H9 (cell line): ENCODE measurements around the gene SYNE2. TPM values are rescaled to one million over a fixed set of nuclear protein-coding genes. Genes with fewer than 3 reads are reported as not detected.

Experiments used
- DNase-seq: peaks from one replicate; pipeline ENCODE4 v3.0.0-alpha.2; 2017
- H2AFZ ChIP-seq: one replicate; pipeline ENCODE4 v1.6.1; 2013; ENCODE audit warnings: mild to moderate bottlenecking, low read length, control low read depth, moderate library complexity
- H2AK5ac ChIP-seq: 2 replicates; pipeline ENCODE4 v1.6.1; 2013; ENCODE audit warnings: low read length, control low read depth, mixed read lengths; ENCODE audit not compliant: insufficient read length
- H2BK120ac ChIP-seq: one replicate; pipeline ENCODE4 v1.6.1; 2013; ENCODE audit warnings: low read depth, mild to moderate bottlenecking, low read length, control low read depth, inconsistent platforms; ENCODE audit not compliant: poor library complexity, severe bottlenecking
- H2BK12ac ChIP-seq: 2 replicates; pipeline ENCODE4 v1.6.1; 2013; ENCODE audit warnings: low read length, control low read depth, mixed read lengths, low read depth; ENCODE audit not compliant: insufficient read length
- H2BK15ac ChIP-seq: 2 replicates; pipeline ENCODE4 v1.6.1; 2013; ENCODE audit warnings: low read depth, low read length, control low read depth
- H2BK20ac ChIP-seq: one replicate; pipeline ENCODE4 v1.6.1; 2013; ENCODE audit warnings: low read depth, mild to moderate bottlenecking, low read length, control low read depth, inconsistent platforms; ENCODE audit not compliant: poor library complexity, severe bottlenecking
- H2BK5ac ChIP-seq: 2 replicates; pipeline ENCODE4 v1.6.1; 2013; ENCODE audit warnings: low read length, control low read depth, mixed read lengths; ENCODE audit not compliant: insufficient read length
- H3K14ac ChIP-seq: 2 replicates; pipeline ENCODE4 v1.6.1; 2013; ENCODE audit warnings: low read length, control low read depth; ENCODE audit not compliant: insufficient read depth
- H3K18ac ChIP-seq: 2 replicates; pipeline ENCODE4 v1.6.1; 2013; ENCODE audit warnings: low read depth, mild to moderate bottlenecking, mixed read lengths, low read length, control low read depth; ENCODE audit not compliant: insufficient read length
- H3K23ac ChIP-seq: 2 replicates; pipeline ENCODE4 v1.6.1; 2013; ENCODE audit warnings: low read length, control low read depth, mixed read lengths, low read depth; ENCODE audit not compliant: insufficient read length
- H3K23me2 ChIP-seq: 2 replicates; pipeline ENCODE4 v1.6.1; 2013; ENCODE audit warnings: low read depth, mild to moderate bottlenecking, mixed read lengths, low read length, control low read depth; ENCODE audit not compliant: insufficient read length, poor library complexity, severe bottlenecking
- H3K27ac ChIP-seq: 2 replicates; pipeline ENCODE4 v1.5.1; 2013; ENCODE audit warnings: low read length, control low read depth, mixed read lengths, low read depth; ENCODE audit not compliant: insufficient read length
- H3K27me3 ChIP-seq: 2 replicates; pipeline ENCODE4 v1.6.1; 2013; ENCODE audit warnings: low read length, control low read depth, inconsistent platforms; ENCODE audit not compliant: insufficient read depth
- H3K4ac ChIP-seq: 2 replicates; pipeline ENCODE4 v1.6.1; 2013; ENCODE audit warnings: low read depth, mild to moderate bottlenecking, control low read depth, inconsistent platforms, low read length, moderate library complexity
- H3K4me1 ChIP-seq: 2 replicates; pipeline ENCODE4 v1.6.1; 2013; ENCODE audit warnings: low read length, control low read depth, inconsistent platforms; ENCODE audit not compliant: insufficient read depth
- H3K4me2 ChIP-seq: 2 replicates; pipeline ENCODE4 v1.6.1; 2013; ENCODE audit warnings: low read length, control low read depth, mixed read lengths; ENCODE audit not compliant: insufficient read length, insufficient read depth
- H3K56ac ChIP-seq: 2 replicates; pipeline ENCODE4 v1.6.1; 2013; ENCODE audit warnings: low read depth, mild to moderate bottlenecking, mixed read lengths, low read length, control low read depth; ENCODE audit not compliant: insufficient read length
- H3K79me1 ChIP-seq: 2 replicates; pipeline ENCODE4 v1.6.1; 2013; ENCODE audit warnings: low read depth, mild to moderate bottlenecking, moderate library complexity, low read length, control low read depth, inconsistent platforms; ENCODE audit not compliant: insufficient read depth, poor library complexity, severe bottlenecking
- H3K79me2 ChIP-seq: 2 replicates; pipeline ENCODE4 v1.6.1; 2013; ENCODE audit warnings: low read length, control low read depth, inconsistent platforms; ENCODE audit not compliant: insufficient read depth
- H3K9ac ChIP-seq: 2 replicates; pipeline ENCODE4 v1.6.1; 2013; ENCODE audit warnings: low read length, control low read depth, mixed read lengths; ENCODE audit not compliant: insufficient read length; ENCODE audit errors: extremely low read depth
- H3K9me3 ChIP-seq: one replicate; pipeline ENCODE4 v1.6.1; 2013; ENCODE audit warnings: low read depth, low read length, inconsistent platforms; ENCODE audit not compliant: control insufficient read depth
- H3T11ph ChIP-seq: one replicate; pipeline ENCODE4 v1.6.1; 2013; ENCODE audit warnings: mild to moderate bottlenecking, low read length, control low read depth, inconsistent platforms
- H4K20me1 ChIP-seq: one replicate; pipeline ENCODE4 v1.6.1; 2013; ENCODE audit not compliant: control insufficient read depth, insufficient read length, insufficient read depth
- H4K5ac ChIP-seq: 2 replicates; pipeline ENCODE4 v1.6.1; 2013; ENCODE audit warnings: low read depth, mild to moderate bottlenecking, mixed read lengths, low read length, control low read depth; ENCODE audit not compliant: insufficient read length
- H4K8ac ChIP-seq: replicated peaks from 2 replicates; pipeline ENCODE4 v1.6.1; 2013; ENCODE audit warnings: low read length, control low read depth, mixed read lengths, low read depth; ENCODE audit not compliant: insufficient read length
- H4K91ac ChIP-seq: 2 replicates; pipeline ENCODE4 v1.6.1; 2013; ENCODE audit warnings: low read depth, mild to moderate bottlenecking, moderate library complexity, mixed read lengths, low read length, control low read depth; ENCODE audit not compliant: insufficient read length
- H3K27ac Mint-ChIP-seq, 3 experiments: 2 replicates in 2 of 3; 3 replicates in 1 of 3; pipeline ENCODE4 v1.8.0; 2020 to 2021; ENCODE audit warnings: mixed read lengths in 3 of 3, mild to moderate bottlenecking in 1 of 3, moderate library complexity in 1 of 3
- H3K27me3 Mint-ChIP-seq: 2 replicates; pipeline ENCODE4 v1.8.0; 2021; ENCODE audit warnings: low read depth, mild to moderate bottlenecking, moderate library complexity, mixed read lengths
- H3K36me3 Mint-ChIP-seq, 3 experiments: 2 replicates in 2 of 3; 3 replicates in 1 of 3; pipeline ENCODE4 v1.8.0; 2020 to 2021; ENCODE audit warnings: low read depth in 3 of 3, mixed read lengths in 3 of 3; ENCODE audit not compliant: insufficient read depth in 1 of 3
- H3K4me1 Mint-ChIP-seq, 2 experiments: 2 replicates each; pipeline ENCODE4 v1.8.0; 2020; ENCODE audit warnings: mixed read lengths in 2 of 2
- H3K4me3 Mint-ChIP-seq, 2 experiments: 2 replicates in 1 of 2; 3 replicates in 1 of 2; pipeline ENCODE4 v1.8.0; 2020 to 2021; ENCODE audit warnings: mild to moderate bottlenecking in 2 of 2, mixed read lengths in 2 of 2, moderate library complexity in 1 of 2
- H3K9me3 Mint-ChIP-seq, 2 experiments: 2 replicates in 1 of 2; 3 replicates in 1 of 2; pipeline ENCODE4 v1.8.0; 2020; ENCODE audit warnings: mild to moderate bottlenecking in 2 of 2, mixed read lengths in 2 of 2, moderate library complexity in 1 of 2
- WGBS: extraction: QIAGEN DNeasy Blood & Tissue Kit; methylation state at CpG from one replicate; pipeline ENCODE4 v1.1.7; 2013; ENCODE audit warnings: missing lambda C conversion rate, low lambda C conversion rate, mixed read lengths; ENCODE audit not compliant: insufficient read length; ENCODE audit errors: extremely low coverage; 5-methylcytosine and 5-hydroxymethylcytosine counted together
- total RNA-seq: library from RNA; stranded (reverse); gene quantifications from 2 replicates; pipeline ENCODE4 v1.2.1, GENCODE V29; 2021
- TF ChIP-seq, protein P1 (sequence below): fragments of 200-600 bp; sonication (generic); conservative IDR thresholded peaks from 3 replicates; pipeline ENCODE4 v1.8.0; 2021; ENCODE audit warnings: antibody characterized with exemption, mild to moderate bottlenecking

Gene SYNE2
- total RNA-seq, 1 experiment from 2014 or later, result 43.3 TPM

GRCh38 chr14:63982156-63982555 lies 129.4 kb downstream of the SYNE2 start:
- H3K27ac ChIP-seq, result no peak overlapping the region
- H3K23ac ChIP-seq, result no peak overlapping the region
- H2BK120ac ChIP-seq, result no peak overlapping the region
- no peak overlapping the region for H3K27ac Mint-ChIP-seq
- no peaks in the 10 kb centered on the region for H3K4me1 Mint-ChIP-seq
- no peak overlapping the region for H3T11ph ChIP-seq
- H3K27me3 ChIP-seq, result no peaks in the 10 kb centered on the region
- H3K9ac ChIP-seq, result no peak overlapping the region
- H3K9me3 Mint-ChIP-seq, result no peaks in the 10 kb centered on the region
- H3K56ac ChIP-seq, result no peak overlapping the region
- H3K79me1 ChIP-seq, result no peaks in the 10 kb centered on the region
- no peak overlapping the region for H4K8ac ChIP-seq
- no peak overlapping the region for H3K14ac ChIP-seq
- H4K5ac ChIP-seq, result no peak overlapping the region
- no peak overlapping the region for H3K4me3 Mint-ChIP-seq
- DNase-seq, result no peak
- H2BK5ac ChIP-seq, result no peak overlapping the region
- H3K18ac ChIP-seq, result no peak overlapping the region
- H2AFZ ChIP-seq, result no peak overlapping the region
- no peak overlapping the region for H3K4ac ChIP-seq
- H3K4me1 ChIP-seq, result no peaks in the 10 kb centered on the region
- no peak overlapping the region for H2BK15ac ChIP-seq
- no peak overlapping the region for H4K91ac ChIP-seq
- H4K20me1 ChIP-seq, result no peaks in the 10 kb centered on the region
- no peak overlapping the region for H2BK12ac ChIP-seq
- peaks cover 5 to 23% (median 22%) of the 10 kb centered on the region in 3 experiments; a peak in 6 of 7 replicates for H3K36me3 Mint-ChIP-seq
- H3K79me2 ChIP-seq, result no peaks in the 10 kb centered on the region
- H3K4me2 ChIP-seq, result no peak overlapping the region
- no peak overlapping the region for H2BK20ac ChIP-seq
- no peak overlapping the region for H2AK5ac ChIP-seq
- WGBS, result no CpG with 5 or more reads among the region's 3 CpGs
- H3K9me3 ChIP-seq, result no peaks in the 10 kb centered on the region
- no peaks in the 10 kb centered on the region for H3K23me2 ChIP-seq
- TF ChIP-seq, protein P1, sequence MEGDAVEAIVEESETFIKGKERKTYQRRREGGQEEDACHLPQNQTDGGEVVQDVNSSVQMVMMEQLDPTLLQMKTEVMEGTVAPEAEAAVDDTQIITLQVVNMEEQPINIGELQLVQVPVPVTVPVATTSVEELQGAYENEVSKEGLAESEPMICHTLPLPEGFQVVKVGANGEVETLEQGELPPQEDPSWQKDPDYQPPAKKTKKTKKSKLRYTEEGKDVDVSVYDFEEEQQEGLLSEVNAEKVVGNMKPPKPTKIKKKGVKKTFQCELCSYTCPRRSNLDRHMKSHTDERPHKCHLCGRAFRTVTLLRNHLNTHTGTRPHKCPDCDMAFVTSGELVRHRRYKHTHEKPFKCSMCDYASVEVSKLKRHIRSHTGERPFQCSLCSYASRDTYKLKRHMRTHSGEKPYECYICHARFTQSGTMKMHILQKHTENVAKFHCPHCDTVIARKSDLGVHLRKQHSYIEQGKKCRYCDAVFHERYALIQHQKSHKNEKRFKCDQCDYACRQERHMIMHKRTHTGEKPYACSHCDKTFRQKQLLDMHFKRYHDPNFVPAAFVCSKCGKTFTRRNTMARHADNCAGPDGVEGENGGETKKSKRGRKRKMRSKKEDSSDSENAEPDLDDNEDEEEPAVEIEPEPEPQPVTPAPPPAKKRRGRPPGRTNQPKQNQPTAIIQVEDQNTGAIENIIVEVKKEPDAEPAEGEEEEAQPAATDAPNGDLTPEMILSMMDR, result no peak
- no peaks in the 10 kb centered on the region for H3K27me3 Mint-ChIP-seq
